Activated T-cell treated with anti-CD3 and anti-CD28 coated beads for 4 hours (primary cell): ENCODE data around the gene EPHA4.
A peak's percentile ranks its signal among the peaks of the same experiment; 100 is the strongest.

Experiments used
- DNase-seq: peaks from one replicate; pipeline ENCODE4 v3.0.0-alpha.2; 2020

Gene EPHA4

DNA sequence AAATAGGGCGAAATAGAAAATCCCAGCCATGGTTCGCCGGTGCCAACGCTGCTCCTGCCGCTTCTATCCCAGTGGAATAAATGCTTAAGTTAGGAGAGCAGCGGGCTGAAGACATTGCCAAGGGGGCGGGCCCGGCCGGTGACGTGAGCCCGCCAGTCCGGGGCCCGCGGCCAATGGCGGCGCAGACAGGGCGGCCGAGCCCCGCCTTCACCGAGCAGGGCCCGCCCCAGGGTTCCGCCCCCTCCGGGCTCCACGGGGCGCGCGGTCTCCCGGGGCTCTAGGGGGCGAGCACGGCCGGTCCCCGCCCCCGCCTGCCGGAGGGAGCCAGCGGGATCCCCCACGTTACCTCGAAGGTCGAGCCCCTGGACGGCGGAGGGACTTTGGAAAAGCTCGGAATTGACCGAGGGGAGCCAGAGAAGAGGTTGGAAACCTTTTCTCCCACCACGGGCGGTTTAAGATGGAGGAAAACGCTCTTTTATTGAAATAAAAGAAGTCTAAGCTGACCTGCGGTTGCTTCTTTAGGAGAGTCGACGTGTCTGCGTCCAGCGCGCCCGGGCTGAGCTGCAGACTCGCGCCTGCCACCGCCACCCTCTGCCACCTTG is at the start of gene EPHA4:
TSS of gene EPHA4 (minus strand) at position 86 of the 602 bp plus-strand sequence. CDS start at position 30, 56 bp downstream.
- peak; percentile 81 for DNase-seq

DNA sequence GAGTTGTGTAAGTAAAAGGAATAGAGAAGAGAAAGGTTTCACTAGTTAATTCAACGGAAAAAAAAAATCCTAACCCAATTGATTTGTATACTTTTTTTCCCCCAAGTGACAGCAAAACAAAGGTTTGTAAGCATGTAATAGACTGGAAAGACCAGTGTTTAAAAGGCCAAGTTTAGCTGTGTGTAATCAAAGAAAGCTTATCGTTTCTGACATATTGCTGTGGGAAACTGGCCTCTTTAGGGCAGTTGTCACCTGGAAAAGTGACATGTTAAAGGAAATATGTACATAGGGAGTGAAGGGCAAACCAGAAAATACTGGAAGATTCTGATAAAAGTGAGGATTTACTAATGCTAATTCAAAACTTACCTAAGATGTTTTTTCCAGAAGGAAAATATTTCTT is 45.9 kb upstream of the EPHA4 start:
- no peak for DNase-seq

DNA sequence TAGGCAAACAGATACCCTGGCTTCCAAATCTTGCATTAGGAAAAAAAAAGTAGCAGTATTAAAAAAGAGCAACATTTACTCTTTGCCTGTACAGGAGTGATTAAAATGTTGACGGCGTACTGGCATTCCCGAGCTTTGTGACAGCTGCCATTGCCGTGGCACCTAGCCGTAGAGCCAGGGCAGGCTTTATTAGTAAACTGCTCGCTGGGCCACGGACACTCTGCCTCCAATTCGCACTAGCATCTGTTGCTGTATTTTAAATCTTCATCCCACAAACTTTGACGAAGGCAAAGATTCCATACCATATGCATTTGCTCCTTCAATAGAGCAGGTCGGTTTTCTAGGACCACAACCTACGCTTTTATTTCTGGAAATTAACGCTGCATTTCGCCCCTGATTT is 44.5 kb upstream of the EPHA4 start:
- DNase-seq: no peak

DNA sequence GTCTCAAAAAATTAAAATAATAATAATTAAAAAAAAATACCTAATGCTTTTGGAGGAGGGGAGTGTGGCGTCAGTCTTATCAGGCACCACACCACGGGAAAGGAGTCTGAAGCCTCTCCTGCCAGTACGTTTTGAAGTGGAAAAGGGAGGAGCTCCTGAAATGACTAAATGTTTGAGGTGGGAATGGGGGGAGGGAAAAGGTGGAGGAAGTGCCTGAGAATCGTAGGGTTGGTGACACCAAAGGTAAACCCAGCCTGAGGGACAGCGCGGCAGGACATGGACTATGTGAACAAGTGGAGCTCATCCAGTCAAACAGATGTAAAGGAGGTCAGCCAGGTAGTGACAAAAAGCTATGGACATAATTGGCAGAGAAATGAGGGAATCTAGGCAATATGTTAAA is 42.2 kb upstream of the EPHA4 start:
- DNase-seq: no peak

DNA sequence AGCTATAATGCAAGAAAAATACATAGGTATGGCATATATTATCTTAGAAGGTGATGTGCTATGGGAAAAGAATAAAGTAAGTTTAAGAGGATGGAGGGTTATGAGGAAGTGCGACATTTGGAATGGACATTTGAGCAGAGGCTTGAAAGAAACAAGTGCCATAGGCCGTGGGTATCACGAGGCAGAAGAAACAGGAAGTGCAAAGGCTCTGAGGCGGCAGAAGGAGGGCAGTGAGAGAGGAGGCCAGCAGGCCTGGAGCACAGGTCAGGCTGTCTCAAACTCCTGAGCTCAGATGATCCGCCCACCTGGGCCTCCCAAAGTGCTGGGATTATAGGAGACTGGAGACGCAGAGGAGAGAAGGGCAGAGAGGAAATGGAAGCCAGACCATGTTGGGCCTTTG is 40.7 kb upstream of the EPHA4 start:
- DNase-seq: no peak

DNA sequence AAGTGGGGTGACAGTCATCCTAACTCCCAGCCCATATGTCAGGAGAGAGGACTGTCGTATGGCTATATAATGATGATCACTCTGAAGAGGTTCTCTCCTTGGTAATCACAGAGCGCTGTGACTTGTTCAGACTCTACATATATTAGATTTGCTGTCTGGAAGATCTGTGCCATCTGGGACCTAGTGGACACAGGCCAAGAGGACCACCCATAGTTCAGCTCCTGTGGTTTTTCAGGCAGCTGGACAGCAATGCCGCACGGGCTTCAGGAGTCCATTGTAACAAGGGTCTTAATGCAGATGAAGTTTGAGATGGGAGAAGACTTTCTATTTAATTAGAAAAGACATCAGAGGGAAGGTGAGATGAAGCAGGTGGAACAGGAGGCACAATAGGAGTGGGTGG is 40.1 kb upstream of the EPHA4 start:
- DNase-seq: no peak

DNA sequence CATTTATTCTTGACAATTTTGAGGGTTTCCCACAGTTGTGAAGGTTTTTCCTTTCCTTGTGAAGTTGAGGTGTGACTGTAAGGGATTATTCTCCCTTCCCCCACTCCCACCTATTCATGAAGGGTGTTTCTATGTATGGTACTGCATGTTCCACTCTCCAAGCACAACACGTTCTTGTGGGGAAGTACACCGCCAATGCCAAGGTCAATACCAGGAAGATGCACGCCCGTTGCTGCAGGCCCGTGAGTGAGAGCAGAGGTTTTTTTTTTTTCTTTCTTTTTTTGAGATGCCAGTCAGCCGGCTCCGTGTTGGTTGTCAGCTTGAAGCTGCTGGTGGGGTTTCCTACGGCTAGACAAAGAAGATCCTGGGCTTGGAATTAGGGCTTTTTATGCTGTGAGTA is 38.6 kb upstream of the EPHA4 start:
- DNase-seq: no peak

DNA sequence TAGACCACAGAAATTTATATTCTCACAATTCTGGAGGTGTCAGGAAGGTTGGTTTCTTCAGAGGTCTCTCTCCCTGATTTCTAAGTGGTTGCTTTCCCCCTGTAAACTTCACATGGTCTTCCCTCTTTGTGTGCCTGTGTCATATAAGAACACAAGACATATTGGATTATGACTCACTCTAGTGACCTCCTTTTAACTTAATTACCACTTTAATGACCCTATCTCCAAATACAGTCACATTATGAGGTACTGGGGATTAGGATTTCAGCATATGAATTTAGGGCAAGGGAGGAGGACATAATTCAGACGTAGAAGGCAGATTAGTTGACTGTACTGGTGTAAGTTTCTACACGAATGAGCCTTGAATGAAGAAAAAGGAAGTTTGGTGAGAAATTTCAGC is 38.2 kb upstream of the EPHA4 start:
- no peak for DNase-seq

DNA sequence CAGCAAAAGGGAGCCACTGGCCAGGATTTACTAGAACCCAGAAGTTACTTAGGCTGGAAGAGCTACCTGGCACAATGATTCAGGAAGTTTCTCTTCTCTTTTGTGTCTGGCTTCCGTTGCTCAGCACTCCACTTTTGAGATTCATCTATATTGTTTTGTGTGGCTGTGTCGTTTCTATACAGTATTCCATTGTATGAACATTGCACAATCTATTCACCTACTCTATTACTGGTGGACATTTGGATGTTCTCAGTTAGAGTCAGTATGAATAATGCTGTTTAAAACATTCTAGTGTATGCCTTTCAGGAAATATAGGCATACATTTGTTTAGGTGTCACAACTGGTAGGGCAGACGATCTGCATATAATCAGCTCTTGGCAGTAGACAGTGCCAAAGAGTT is 36.3 kb upstream of the EPHA4 start:
- no peak for DNase-seq

DNA sequence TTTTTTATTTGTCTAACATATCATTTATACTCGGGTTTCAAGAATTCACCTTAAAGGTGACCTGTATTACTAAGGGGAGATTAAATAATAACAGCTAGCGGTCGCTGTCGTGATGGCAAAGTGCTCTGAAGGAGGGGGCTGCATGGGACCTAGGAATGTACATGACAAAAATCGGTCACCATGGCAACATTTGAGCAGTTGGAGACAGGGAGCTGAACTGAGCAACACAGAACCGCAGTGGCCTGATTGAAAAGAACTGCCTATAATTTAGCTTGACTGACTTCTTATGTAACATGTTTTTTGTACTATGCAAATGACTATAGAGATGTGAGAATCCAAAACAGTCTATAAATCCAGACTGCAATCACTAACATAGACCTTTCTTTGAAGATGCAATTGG is 34.3 kb upstream of the EPHA4 start:
- no peak for DNase-seq

DNA sequence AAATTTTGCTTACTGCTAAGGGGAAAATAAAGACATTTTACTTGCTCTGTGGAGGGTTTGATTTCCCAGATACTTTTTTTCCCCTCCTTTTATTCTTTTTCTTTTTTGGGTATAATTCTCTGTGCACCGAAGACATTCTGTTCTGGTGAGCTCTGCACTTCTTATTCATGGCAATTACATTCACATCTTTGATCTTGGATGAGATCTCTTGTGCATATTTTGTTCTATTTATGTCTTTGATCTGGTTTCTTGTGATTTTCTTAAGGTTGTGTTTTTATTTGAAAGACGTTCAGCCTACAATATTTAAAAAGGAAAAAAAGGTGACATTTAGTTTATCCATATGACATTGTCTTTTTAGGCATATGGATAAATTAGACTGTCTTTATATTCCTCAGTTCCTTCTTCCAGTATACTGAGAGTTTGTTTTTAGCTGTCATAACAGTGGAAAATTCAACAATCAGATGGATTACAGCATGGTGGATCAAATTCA is 33.7 kb upstream of the EPHA4 start:
- DNase-seq: no peak

DNA sequence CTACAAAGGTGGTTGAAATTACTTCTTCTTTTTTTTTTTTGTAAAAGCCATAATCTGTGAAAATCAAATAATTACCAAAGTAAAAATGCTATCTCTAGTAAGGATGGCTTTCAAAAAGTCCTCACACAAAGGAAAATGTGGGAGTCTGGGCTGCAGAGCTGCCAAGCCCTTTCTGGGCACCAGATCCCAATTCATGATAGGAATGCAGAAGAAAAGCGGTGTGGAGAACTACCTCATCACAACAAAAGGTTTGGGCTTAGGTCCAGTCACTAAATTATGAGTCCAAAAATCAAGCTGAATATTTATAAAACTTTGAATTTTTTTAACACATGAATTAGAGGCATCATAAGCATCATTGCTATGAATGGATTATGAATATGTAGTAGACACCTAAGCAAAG is 30.8 kb upstream of the EPHA4 start:
- DNase-seq: no peak

DNA sequence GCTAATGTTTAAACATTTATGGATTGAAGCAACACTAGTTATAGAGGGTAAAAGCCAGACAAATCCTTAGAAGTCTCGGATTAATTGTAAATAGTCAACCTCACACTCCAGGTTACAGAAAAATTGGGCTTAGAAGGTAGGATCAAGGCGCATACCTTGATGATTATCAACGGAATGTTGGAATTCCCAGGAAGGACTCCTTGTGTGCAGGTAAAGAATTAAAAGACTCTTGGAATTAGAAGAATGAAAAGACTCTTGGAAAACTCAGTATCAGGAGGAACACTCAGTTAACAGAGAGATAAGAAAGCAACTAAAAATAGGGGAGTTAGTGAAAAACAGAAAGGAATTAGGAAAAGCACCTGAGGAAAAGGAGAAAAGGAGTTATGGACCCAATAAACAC is 29.3 kb upstream of the EPHA4 start:
- no peak for DNase-seq

DNA sequence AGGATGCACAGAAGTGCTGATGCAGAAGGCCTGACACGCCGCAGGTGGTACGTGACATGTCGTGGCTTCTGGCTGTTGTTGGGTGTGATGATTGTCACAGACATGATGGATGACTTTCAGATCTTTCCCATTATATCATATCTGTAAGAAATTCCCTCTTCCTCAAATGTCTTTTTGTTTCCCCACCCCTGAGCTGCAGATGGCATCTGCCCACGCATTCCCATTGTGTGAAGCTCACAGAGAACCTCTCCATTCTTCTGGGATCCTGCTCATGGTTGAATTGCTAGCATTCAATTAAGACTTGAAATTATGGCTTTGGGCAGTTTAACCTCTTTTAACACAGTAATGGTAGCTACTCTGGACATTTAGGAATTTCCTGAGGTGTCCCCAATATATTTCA is 28.3 kb upstream of the EPHA4 start:
- no peak for DNase-seq

DNA sequence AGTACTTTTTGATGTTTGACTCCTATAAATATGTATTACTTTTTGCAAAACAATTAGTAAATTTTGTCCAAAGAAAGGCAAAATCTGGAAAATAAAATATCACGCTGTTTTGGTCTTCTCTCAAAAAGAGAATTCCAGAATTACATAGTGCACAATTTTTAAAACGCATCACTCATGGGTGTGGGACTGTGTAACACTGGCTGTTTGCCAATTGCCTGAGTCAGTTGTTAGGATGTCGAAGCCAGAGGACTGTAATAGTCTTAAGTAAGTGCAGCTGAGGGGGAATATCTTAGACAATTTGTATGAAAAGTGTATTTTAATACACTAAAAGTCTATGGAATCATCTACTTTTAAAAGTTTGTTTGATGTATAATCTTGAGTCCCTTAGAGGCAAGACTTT is 24.1 kb upstream of the EPHA4 start:
- no peak for DNase-seq

DNA sequence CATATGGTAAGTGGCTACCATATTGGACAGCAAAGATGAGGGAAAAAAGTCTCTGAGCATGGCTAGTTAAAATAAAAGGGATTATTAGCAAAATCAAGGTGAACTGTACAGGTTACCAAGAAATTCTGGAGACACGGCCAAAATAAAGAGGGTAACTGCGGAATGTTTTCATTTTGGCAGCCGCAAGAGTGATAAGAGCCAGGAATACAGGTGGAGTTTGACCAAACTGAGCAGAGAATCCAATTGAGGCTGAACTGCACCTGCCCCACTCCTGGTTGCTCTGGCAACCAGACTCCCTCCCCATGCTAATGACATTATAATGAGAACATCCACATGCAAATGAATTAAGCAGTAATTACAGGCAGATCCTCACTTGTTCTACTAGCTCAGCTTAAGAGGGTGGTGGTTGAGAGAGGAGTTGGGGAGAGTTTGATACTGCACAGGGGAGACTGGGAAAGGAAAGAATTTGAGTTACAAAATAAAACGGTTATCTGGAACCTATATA is 18.8 kb upstream of the EPHA4 start:
- no peak for DNase-seq

DNA sequence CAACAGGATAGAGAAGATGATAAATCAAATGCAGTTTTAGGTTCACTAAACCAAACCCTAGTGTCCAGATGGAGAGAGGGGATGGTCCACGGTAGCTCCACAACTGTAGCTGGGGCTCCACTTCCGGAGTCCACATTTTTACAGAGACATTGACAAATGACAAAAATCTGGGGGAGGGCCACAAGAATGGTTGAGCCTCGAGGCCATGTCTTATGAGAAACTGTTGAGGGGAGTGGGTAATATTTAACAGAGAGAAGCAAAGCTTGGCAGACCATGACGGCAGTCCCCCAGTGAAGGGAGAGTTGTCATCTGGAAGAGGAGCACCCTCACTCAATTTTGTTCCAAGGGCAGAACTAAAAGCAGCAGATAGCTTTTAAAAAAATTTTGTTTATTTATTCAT is 17.6 kb upstream of the EPHA4 start:
- no peak for DNase-seq

DNA sequence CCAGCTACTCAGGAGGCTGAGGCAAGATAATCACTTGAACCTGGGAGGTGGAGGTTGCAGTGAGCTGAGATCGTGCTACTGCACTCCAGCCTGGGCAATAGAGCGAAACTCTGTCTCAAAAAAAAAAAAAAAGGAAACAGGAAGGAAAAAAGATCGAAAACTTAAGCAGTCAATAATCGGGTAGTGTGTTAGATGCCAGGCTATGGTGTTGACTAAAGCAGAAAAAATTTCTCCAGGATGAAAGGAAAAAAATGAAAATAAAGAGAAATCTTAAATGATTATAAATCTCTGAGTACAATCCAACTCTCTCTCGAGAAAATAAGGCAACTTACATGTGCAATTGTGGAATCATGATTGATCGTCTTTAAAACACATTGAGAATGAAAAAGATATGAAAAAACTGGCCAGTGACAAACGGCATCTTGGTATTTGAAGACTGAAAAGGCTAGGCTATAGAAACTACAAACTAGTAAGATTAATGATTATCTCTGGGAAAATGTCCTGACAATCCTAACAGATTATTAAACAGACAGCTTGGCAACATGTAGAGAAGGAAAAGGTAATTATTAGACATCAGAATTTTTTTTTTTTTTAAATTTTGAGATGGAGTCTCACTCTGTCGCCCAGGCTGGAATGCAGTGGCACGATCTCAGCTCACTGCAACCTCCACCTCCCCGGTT is 16.3 kb upstream of the EPHA4 start:
- no peak for DNase-seq

DNA sequence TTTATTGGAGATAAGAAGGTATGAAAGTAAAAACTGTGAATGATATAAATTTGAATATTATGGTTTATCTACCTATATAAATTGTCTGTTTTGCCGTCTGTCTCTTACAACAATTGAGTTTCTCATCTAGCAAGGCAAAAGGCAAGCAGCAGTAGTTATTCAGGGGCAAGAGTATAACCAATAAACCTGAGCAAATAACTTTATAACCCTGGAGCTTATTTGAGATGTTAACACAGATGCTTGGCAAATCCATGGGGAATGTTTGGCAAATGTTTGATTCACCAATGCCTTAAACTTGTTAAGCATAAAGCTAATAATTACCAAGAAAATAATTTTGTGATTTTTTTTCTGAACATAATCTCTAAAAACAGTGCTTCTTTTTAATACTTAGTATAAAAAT is 9.9 kb upstream of the EPHA4 start:
- DNase-seq: no peak

DNA sequence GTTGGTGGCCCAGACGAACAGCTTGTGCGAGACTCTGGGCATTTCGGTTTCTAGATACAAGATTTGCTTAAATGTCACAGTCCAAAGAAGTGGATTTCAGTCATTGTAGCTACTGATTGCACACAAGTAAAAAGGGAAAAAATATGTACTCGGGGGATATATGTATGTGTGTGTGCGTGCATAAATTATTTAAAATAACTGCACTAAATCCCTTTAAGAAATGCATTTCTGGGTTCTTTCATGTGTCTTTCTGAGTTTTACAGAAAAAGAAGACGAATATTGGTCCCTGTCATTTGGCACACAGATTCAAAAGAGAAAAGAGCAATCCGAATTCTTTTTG is 2.1 kb upstream of the EPHA4 start:
- DNase-seq: no peak

DNA sequence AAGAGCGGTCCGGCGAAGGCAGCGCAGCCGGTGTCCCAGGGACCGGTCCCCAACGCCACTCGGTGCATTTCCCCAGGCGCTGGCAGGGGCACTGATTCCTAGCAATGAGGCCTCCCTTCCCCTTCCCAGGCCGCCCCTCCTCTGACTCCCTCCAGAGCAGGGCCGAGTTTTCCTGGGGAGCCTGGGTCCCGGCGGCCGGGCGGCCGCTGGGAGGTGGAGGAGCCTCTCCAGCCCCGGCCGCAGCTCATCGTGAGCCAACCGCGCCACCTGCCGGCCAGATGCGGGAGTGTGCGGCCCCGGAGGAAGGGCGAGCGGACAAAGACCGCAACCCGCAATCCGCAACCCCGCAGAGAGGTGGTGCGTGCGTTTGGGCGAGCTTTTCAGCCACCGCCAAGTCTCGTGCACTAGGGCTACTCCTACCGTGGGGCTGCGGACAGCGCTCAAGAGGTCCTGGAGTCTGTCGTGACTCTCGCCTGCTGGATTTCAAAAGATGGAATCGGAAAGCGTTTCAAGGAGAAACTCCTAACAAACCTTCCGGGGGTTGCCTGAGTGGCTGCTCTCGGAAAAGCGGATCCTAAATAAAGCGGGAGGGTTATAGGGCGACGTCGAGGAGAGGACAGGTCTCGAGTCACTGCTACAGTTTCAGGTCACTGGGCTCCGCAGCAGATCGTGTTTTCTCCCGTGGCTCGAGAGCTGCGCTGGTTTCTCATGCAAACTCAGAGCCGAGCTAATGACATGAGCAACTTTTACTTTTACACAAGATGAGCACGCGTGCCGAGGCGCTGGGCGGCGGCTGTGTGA is 1.5 kb upstream of the EPHA4 start:
- DNase-seq: peak; percentile 76

DNA sequence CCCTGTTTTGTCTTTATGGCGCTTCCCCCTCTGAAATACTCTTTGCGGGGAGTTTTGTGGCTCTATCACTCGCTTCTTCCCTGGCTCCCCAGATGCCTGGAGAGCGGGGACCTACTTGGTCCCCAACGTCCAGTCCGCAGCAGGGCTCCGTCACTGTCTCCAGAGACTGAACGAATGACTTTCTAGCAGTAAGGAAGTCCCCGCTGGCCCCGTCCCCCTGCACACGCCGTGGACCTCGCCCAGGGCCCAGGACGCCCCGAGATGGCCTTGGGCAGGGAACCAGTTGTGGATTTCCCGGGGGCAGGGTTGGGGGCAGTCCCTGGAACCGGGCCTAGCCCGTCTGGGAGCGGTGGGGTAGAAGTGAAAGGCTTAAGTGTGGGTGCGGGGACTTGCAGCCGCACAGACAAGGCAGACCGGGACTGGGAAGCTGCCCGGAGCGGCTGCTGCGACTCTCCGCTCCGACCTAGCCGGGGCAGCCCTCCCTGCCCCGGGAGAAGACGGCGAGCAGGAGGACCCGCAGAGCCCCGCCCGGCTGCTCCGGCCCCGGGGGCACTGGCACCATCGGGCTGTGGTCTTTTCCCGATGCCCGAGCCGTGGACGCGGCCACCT is 821 bp upstream of the EPHA4 start:
- DNase-seq: peak; percentile 9

DNA sequence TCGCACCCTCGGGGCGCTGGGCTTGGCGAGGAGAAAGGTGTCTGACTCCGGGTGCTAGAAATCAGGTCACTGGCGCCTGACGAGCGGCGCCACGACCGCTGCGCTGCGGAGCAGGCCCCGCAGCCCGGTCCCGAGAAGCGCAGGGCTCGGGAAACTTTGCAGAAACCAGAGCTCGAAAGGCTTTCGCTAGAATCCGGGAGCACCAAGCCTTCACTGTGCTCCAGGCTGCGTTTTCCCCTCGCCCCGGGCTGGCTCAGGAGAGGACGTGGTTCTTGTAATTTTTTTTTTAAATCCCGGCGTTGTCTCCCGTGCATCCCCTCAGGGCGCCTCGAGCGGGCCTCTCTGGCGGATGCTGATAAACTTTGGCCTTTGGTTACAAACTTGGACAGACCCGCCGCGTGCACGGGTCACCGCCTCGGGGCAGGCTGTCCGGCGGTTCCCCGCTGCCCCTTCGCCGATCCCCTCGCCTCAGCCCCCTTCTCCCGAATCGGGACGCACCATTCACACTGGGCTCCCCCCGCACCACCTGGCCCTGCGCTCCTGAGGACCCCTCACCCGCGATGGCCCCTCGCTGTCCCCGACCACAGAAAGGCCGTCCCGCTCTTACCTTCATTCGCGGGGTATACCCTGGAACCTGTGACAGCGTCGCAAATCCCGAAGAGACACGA is 419 bp downstream of the EPHA4 start:
- peak; percentile 5 for DNase-seq
